ENCODE data around the gene FLT4. TPM values are rescaled to one million over a fixed set of nuclear protein-coding genes. Genes with fewer than 3 reads are reported as not detected.
"Not testable (repeated sequence)": the region's sequence is repeated elsewhere in the genome, so short reads cannot be mapped to it uniquely, and the experiment has no call there.

Gene FLT4
- 0.32 and 0.56 TPM in 2 replicates for total RNA-seq

DNA sequence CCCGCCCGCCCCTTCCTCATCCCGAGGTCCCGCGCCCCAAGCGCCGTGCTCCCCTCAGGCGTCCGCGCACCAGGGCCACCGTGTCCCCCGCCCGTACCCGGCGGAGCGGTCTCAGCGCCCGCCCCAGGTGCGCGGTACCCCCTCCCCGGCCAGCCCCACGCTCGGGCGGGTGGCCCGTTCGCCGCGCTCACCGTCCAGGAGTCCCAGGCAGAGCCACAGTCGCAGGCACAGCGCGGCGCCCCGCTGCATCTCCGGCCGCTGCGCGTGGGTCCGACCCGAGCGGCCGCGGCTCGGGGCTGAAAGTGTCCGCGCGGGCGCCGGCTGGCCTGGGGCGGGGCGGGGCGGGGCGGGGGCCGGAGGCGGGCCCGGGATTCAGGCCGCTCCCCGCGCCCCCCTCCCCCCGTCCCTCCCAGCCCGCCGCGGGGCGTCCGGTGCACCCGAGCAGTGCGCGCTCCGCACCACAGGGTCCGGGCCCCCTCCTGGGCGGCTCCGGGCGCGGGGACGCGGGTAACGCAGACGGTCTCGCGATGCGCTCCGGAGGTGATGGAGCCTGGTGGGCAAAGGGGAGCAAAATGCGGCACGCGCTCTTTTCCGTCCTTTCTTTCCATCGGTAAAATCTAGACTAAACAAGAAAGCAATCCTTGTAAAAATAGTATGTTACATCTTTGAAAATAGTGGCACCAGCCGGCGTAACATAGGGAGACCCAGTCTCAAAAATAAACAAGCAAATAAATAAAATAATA is at the start of gene FLT4:
Gene FLT4 (minus strand): TSS at position 304 of the 743 bp plus-strand sequence. CDS start 55 bp downstream, at position 249.
- intact Hi-C loops (cut with micrococcal nuclease), result no loop called here

DNA sequence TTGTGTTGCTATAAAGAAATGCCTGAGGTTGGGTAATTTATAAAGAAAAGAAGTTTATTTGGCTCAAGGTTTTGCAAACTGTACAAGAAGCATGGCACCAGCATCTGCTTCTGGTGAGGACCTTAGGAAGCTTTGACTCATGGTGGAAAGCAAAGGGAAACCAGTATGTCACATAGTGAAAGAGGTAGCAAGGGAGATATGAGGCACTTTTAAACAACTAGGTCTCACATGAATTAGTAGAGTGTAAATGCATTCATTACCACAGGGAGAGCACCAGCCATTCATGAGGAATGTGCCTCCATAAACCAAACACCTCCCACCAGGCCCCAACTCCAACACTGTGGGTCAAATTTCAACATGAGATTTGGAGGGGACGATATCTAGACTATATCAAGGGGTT is 49.6 kb upstream of the FLT4 start:
- intact Hi-C loops (cut with micrococcal nuclease), result no loop called here

DNA sequence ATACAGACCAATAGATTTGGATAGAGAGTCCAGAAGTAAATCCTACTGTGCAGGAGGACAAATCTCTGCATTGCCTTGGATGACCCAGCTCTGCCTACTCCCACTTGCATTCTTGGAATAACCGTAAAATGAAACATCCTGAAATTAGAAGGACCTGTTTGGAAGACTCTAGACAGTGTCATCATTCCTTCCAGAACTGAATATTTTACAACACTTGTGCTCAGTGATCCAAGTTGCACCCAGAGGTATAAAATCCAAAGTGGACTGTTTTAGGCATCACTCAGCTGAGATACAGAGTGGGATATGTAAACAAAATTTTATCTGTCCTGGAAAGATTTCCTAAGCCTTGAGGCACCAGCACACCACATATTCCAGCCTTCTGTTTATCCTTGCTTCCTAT is 46.7 kb upstream of the FLT4 start:
- intact Hi-C loops (cut with micrococcal nuclease), result no loop called here

DNA sequence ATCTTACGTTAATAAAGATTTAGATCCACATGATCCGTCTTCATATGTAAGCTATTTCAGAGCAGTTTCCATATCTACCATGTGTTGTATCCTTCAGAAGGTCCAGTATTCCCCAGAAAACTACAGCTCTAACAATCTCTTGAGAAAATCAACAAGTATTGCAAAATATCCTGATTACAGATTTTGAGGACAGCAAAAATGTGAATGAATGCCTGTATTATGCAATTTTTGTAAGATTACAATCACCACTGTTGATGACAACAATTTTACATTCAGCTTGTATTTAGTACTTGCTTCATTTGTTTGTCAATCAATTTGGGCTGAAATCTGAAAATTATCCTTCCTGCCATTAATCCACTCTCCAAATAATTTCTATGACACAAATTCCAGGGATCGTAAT is 43.0 kb upstream of the FLT4 start:
- intact Hi-C loops (cut with micrococcal nuclease), result no loop called here

DNA sequence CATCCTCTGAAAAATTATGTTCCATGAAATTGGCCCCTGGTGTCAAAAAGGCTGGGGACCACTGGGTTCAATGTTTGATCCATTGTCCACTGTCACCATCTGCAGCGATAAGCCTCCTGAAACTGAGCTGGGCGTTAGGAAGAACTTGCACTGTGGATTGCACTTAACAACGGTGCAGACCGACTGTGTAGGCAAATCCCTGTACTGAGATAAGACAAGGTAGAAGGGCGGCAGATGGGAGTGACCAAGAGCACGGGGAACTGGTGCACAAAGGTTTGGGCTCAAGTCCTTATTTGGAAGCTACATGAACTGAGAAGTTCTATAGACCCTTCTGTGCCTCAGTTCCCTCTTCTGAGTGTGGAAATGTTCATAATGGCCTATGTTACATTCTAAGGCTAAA is 41.6 kb upstream of the FLT4 start:
- intact Hi-C loops (cut with micrococcal nuclease), result no loop called here

DNA sequence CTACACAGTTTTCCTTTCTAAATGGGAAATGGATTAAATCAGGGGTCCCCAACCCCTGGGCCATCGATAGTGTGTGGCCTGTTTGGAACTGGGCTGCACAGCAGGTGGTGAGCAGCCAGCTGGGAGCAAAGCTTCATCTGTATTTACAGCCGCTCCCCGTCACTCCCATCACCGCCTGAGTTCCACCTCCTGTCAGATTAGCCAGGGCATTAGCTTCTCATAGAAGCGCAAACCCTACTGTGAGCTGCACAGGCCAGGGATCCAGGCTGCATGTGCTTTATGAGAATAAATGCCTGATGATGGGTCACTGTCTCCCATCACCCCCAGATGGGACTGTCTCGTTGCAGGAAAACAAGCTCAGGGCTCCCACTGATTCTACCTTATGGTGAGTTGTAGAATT is 41.2 kb upstream of the FLT4 start:
- intact Hi-C loops (cut with micrococcal nuclease), result no loop called here

DNA sequence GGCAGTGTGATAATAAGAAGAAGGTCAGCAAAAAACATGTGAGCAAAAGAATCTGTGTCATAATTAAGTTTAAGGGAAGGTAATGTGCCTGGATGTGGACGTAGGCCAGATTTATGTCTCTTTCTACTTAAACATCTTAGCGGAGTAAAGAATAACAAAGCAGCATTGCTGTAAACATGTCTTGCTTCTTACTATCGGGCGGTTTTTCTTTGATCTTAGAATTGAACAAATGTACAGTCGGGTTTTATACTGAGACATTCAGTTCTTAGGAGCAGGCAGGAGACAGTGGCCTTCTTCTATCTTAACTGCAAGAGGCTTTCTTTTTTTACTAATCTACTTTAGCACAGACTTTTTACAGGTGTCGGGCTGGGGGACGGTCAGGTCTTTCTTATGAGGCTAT is 40.4 kb upstream of the FLT4 start:
- intact Hi-C loops (cut with micrococcal nuclease), result loop anchor here (1.0 kb wide), 1 partner anchor 29 kb away; no protein-coding TSS in a partner anchor

DNA sequence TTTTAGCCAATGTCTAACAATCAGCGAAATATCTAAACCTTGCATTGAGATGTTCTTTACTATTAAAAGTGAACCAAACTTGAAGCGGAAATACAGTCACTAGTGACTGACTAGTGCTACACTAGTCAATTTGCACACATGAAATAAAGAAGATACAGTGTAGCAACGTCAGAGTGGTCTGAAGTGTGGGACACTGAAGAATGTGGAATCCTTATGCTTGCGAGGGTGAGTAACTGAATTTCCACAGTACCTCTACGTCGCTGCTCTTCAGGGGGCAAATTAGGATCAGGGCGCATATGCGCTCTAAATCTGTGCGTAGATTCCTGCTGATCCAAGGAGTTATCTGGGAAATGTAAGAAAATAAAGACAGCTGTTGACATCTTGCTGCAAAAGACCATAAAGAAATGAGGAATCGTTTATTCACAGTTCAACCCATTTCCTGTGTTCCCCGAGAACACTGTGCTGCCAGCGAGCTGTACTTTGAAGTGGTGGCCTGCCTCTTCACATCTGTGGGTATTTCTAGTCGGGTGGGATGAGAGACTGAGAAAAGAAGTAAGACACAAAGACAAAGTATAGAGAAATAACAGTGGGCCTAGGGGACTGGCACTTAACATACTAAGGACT is 39.8 kb upstream of the FLT4 start:
- intact Hi-C loops (cut with micrococcal nuclease), result loop anchor here (1.0 kb wide), 1 partner anchor 29 kb away; no protein-coding TSS in a partner anchor

DNA sequence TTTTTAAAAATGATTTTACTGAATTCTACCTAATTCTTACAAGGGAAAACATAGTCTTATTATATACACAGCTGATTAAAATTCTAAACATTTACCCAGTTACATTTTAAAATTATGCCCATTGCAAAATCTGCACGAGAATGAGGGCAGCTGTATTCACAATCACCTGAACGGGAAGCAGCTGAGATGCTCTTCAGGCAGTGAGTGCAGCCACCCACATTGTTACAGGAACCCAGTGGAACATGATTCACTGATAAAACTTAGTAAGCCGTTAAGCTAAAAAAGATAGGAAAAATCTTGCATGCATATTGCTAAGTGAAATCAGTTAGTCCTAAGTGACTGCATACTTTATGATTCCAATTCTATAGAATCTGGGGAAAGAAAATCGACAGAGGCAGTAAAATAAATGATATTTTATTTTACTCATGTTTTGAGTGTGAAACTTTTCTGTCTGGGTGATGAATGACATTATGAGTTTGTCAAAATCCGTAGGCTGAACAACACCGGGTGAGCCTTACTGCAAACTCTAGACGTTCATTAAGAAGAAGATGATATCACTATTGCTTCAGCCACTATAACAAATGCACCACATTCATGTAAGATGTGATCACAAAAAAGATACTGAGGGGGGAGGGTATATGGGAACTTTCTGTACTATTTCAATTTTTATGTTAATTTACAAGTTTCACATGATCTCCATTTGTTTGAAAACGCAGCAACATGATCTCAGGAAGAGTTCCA is 39.1 kb upstream of the FLT4 start:
- intact Hi-C loops (cut with micrococcal nuclease), result loop anchor here (1.0 kb wide), 1 partner anchor 30 kb away; no protein-coding TSS in a partner anchor

DNA sequence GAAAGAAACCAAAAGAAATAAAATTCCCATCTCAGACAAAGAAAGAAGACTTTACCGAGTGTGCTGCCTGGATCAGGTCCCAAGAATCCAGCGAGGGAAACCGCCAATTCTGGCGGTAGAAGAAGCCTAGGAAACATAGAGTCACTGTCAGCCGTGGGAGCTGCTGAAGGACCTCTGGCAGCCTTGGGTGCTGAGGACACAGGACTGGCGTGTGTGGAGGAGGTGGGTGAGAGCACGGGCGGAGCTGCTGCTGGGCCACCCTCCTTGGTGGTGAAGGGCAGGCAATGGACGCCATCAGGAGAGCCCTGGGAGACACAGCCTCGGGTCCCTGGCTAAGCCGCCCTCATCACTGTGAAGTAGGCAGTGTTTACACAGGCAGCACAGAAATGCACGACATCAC is 37.4 kb upstream of the FLT4 start:
- intact Hi-C loops (cut with micrococcal nuclease), result not testable (repeated sequence)

DNA sequence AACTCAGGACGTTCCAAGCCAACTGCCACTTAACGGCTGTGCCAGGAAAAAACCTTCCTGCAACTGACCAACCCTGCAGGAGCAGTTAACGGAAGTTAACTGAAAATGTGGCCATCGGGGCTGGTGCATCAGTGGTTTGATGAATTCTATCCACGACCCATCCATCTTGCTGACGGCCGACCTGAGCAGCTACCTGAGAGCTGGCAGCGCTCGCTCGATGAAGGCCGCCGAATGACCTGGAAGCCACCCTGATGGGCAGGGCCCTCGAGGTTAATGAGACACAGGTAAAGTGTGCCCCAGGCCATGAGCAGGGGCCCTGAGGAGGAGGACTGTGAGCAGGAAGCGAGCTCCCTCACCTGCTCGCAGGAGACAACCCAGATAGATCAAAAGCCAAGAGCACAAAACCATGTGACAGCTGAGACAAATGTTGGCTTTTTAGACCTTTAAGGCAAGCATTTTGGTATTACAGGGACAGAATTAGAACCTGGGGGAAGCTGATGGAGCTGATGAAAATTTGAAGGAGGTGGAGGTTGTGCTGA is 35.3 kb upstream of the FLT4 start:
- intact Hi-C loops (cut with micrococcal nuclease), result no loop called here

DNA sequence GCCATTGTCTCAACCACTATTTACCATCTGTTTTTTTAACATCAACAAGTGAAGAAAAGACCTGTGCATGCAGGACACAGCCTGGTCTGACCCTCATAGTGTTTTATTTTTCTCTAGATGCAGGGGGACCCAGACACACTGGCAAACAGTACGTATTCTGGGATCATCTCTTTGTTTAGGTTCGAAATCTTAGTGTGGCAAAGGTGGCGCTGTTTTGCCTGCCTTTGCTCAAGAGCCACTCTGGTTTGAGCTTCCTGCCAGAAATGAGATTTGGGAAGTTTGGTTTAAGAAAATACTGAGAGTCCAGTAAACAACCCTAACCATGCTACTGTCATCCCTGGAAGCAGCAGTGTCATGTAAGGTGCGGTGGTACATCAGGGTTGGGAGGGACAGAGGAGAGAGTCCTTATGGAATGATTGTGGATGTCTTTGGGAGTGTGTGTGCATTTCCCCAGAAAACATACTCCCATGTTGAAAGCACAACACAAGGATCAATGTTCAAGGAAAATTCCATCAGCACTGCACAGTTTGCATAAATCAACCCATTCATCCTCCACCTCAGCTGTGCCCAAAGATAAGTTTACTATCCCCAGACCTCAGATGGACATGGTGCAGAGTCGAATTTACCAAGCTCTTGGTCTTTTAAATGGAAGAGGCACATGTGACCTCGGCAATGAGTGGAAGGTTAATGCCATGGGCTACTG is 34.0 kb upstream of the FLT4 start:
- intact Hi-C loops (cut with micrococcal nuclease), result no loop called here

DNA sequence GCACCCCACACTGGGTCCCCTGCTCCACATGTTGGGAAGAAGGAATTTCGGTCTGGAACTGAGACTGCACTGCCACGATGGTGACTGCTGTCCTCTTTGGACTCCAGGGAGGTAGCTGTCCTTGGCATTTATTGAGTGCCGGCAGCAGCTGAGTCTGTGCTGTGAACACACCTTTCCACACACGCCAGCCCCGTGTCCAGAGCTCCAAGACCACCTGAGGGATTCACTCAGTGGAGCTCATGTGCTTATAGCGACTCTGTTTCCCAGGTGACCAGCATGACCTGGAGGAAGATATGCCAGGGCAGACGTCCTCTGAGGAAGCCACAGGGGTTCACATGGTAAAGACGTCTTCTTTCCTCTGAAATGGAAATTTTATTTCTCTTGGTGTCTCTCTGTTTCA is 33.2 kb upstream of the FLT4 start:
- intact Hi-C loops (cut with micrococcal nuclease), result no loop called here

DNA sequence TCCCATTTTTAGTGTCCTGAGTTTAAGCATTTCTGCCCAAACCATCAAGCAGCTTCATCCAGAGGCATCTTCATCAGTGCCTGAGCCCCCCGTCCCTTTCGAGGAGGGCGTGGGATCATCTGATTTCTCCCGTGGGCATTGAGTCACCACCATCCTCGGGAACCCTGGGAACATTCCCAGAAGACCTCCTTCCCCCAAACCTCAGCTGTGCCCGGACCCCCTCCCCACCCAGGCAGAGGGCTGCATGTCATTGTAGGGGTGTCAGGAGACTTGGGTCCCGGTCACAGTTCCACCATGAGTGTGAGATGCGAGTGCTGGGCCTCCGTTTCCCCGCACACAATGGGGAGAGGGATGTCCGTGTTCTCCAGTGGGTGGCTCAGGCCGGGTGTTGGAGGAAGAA is 32.6 kb upstream of the FLT4 start:
- intact Hi-C loops (cut with micrococcal nuclease), result not testable (repeated sequence)

DNA sequence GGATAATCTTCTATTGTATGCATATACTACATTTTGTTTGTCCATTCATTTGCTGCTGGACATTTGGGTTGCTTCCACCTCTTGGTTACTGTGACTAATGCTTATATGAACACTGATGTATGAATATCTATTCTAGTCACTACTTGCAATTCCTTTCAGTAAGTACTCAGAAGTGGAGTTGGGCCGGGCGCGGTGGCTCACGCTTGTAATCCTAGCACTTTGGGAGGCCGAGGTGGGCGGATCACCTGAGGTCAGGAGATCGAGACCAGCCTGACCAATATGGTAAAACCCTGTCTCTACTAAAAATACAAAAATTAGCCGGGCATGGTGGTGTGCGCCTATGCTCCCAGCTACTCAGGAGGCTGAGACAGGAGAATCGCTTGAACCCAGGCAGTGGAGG is 28.9 kb upstream of the FLT4 start:
- intact Hi-C loops (cut with micrococcal nuclease), result not testable (repeated sequence)

DNA sequence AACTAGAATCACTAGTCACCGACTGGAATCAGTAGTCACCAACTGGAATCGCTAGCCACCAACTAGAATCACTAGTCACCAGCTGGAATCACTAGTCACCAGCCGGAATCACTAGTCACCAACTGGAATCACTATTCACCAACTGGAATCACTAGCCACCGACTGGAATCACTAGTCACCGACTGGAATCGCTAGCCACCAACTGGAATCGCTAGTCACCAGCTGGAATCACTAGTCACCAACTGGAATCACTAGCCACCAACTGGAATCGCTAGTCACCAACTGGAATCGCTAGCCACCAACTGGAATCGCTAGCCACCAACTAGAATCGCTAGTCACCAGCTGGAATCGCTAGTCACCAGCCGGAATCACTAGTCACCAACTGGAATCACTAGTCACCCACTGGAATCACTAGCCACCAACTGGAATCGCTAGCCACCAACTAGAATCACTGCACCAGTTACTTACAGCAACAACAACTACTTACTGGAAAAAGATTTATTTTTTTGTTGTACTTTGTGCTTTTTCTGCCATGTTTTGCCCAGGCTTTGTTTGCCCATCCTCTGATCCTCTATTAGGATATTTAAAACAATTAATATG is 25.7 kb upstream of the FLT4 start:
- intact Hi-C loops (cut with micrococcal nuclease), result no loop called here

DNA sequence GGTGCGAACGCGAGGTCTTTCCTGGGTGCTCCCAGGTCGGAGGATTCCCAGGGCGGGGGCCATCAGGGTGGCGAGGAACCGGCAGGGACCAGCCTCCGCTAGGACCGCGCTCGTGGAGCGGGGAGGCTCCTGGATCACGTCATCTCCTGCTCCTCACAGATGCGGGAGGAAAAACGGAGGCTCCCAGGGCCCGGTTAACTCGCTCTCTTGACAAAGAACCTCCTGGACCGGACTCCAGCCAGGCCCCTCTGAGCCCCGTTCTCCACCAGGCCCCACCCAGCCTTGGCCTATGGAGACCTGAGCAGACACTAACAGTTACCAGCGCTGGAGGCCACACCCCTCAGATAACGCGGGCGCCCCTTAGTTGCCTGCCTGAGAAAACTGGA is 24.7 kb upstream of the FLT4 start:
- intact Hi-C loops (cut with micrococcal nuclease), result loop anchor here (5.0 kb wide), 1 partner anchor 43 kb away; no protein-coding TSS in a partner anchor

DNA sequence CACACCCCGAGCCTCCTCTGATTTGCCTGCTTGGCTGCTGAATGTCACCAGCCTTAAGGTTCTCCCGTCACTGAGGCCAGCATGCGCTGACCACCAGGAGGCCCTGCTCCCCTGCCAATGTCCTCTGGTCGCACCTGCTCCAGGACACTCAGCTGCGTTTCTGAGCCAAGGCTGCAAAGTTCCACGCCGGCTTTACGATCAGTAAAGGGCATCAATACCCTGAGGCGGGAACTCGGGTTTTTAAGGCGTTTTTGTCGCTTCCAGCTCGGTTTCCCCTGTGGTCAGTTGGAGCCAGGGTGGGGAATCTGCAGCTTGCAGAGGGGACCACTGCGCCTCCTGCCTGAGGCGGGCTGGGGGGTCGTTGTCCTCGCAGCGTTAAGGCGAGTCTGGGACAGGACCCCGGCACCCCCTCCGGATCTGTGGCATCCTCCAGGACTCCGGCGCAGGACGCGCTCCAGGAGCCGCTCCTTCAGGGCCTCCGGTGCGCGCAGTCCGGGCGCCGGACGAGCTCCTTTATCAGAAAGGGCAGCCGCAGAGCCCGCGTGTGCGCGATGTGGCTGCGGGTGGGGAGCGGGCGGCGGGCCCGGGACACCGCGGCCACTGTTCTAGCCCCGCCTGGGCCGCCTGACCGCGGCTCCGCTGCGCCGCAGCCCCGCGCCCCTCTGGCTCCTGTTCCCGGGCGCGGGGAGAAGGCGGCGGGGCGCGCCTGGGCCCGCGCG is 24.1 kb upstream of the FLT4 start:
- intact Hi-C loops (cut with micrococcal nuclease), result loop anchor here (5.0 kb wide), 1 partner anchor 44 kb away; no protein-coding TSS in a partner anchor

DNA sequence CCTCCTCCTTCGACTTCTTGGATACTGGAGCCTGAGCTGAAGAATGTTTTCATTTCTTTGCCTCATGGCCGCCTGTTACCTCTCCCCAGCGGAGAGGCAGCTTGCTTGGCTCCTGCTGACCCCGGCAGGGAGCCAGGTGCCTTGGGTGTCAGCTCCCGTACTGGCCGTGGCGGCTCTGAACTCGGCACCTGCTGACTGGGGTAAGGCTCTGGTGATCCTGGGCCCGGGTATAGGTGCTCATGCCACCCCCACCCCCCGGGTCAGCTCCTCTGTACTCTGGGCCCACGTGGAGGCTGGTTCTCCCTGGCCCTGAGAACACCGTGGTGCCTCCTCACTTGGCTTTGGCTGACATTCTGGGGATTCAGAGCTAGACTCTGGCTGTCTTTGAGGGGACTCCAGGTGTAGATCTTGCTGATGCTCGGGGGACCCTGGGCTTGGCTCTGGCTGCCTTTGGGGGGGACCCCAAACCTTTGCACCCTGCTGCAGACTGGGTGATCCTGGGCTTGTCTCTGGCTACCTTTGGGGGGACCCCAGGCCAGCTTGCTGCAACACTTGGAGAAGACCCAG is 22.6 kb upstream of the FLT4 start:
- intact Hi-C loops (cut with micrococcal nuclease), result loop anchor here (5.0 kb wide), 1 partner anchor 45 kb away; no protein-coding TSS in a partner anchor

Measured in T-helper 1 cell treated with Interleukin-12 subunit alpha and Interleukin-12 subunit beta and Interleukin-4 antibody, amounts not matched to agents 30 ng/mL and 1 ng/mL, for 36 hours (primary cell).